Measurements from ENCODE around the gene PSMA6. TPM values are rescaled to one million over a fixed set of nuclear protein-coding genes. Genes with fewer than 3 reads are reported as not detected.

Gene PSMA6
- total RNA-seq, 2 donors from 2014 or later = 178 to 197 TPM

GRCh38 chr14:35320472-35320871, 28.3 kb downstream of the PSMA6 start:
- H3K4me3 ChIP-seq = no peak overlapping the region
- H3K9me3 ChIP-seq = no peaks in the 10 kb centered on the region
- H3K27ac ChIP-seq = no peak overlapping the region

GRCh38 chr14:35326375-35326774, 34.2 kb downstream of the PSMA6 start:
- no peak for TF ChIP-seq CTCF (IDR thresholded peaks at IDR 0.05)
- DNase-seq = no peak
- no peaks in the 10 kb centered on the region for H3K9me3 ChIP-seq
- intact Hi-C loops (cut with DNase I) = no loop called here
- no peak overlapping the region for H3K27ac ChIP-seq
- H3K27me3 ChIP-seq = no peaks in the 10 kb centered on the region
- no peak overlapping the region for H3K9ac ChIP-seq (ENCODE audit: low read depth in 2 of 2, low read length in 2 of 2)
- H3K4me1 ChIP-seq = no peaks in the 10 kb centered on the region
- no peak overlapping the region for H3K4me3 ChIP-seq
- no peaks in the 10 kb centered on the region for H3K36me3 ChIP-seq

More at GRCh38 chr14:35320472-35320871, 28.3 kb downstream of the PSMA6 start:
- Histone ChIP-seq H3K9ac (ENCODE audit: low read depth in 2 of 2, low read length in 2 of 2) (no peak overlapping the region), H3K4me1 (no peaks in the 10 kb centered on the region), H3K36me3 (no peaks in the 10 kb centered on the region), H3K27me3 (no peaks in the 10 kb centered on the region)
- no peak for DNase-seq
- intact Hi-C loops (cut with DNase I) = no loop called here
- no peak for TF ChIP-seq CTCF (IDR thresholded peaks at IDR 0.05)

GRCh38 chr14:35331605-35332516, 39.7 kb downstream of the PSMA6 start:
- peak; percentile 80 for DNase-seq
- Histone ChIP-seq H3K4me1 (peaks cover 29% of the 10 kb centered on the region), H3K9me3 (no peaks in the 10 kb centered on the region), H3K9ac (ENCODE audit: low read depth in 2 of 2, low read length in 2 of 2) (peak overlapping the region in 1 of 2 donors; percentile 85), H3K4me3 (no peak overlapping the region), H3K27ac (peak overlapping the region; percentile 78), H3K27me3 (no peaks in the 10 kb centered on the region), H3K36me3 (no peaks in the 10 kb centered on the region)
- no peak for TF ChIP-seq CTCF (IDR thresholded peaks at IDR 0.05)
- intact Hi-C loops (cut with DNase I) = no loop called here

GRCh38 chr14:35332517-35333263, 40.5 kb downstream of the PSMA6 start:
- no peaks in the 10 kb centered on the region for H3K9me3 ChIP-seq
- H3K4me1 ChIP-seq = peaks cover 37% of the 10 kb centered on the region
- peak; percentile 78 for DNase-seq
- peak overlapping the region; percentile 13 to 85 for H3K9ac ChIP-seq (ENCODE audit: low read depth in 2 of 2, low read length in 2 of 2)
- H3K27ac ChIP-seq = peak overlapping the region; percentile 78
- no peaks in the 10 kb centered on the region for H3K27me3 ChIP-seq
- intact Hi-C loops (cut with DNase I) = no loop called here
- no peak overlapping the region for H3K4me3 ChIP-seq
- no peak for TF ChIP-seq CTCF (IDR thresholded peaks at IDR 0.05)
- no peaks in the 10 kb centered on the region for H3K36me3 ChIP-seq

- intact Hi-C loops (cut with DNase I) = no loop called here
- H3K9ac ChIP-seq (ENCODE audit: low read depth in 2 of 2, low read length in 2 of 2) = peak overlapping the region in 1 of 2 donors; percentile 85
- no peaks in the 10 kb centered on the region for H3K27me3 ChIP-seq
- TF ChIP-seq CTCF (IDR thresholded peaks at IDR 0.05) = no peak
- H3K4me1 ChIP-seq = peaks cover 39% of the 10 kb centered on the region
- H3K36me3 ChIP-seq = no peaks in the 10 kb centered on the region
- DNase-seq = no peak
- H3K4me3 ChIP-seq = no peak overlapping the region
- H3K27ac ChIP-seq = peak overlapping the region; percentile 78
- no peaks in the 10 kb centered on the region for H3K9me3 ChIP-seq
Measured at GRCh38 chr14:35333264-35333730, 41.1 kb downstream of the PSMA6 start.

Data from colonic mucosa (tissue), 4 donors.